Right hindlimb (tissue), 1 donor: ENCODE results near the gene NCLN.
"Not testable (repeated sequence)": the region's sequence is repeated elsewhere in the genome, so short reads cannot be mapped to it uniquely, and the experiment has no call there.

ENCODE experiments used
- DNase-seq: peaks from one replicate; pipeline ENCODE4 v3.0.0-alpha.2; 2018

Gene NCLN

DNA sequence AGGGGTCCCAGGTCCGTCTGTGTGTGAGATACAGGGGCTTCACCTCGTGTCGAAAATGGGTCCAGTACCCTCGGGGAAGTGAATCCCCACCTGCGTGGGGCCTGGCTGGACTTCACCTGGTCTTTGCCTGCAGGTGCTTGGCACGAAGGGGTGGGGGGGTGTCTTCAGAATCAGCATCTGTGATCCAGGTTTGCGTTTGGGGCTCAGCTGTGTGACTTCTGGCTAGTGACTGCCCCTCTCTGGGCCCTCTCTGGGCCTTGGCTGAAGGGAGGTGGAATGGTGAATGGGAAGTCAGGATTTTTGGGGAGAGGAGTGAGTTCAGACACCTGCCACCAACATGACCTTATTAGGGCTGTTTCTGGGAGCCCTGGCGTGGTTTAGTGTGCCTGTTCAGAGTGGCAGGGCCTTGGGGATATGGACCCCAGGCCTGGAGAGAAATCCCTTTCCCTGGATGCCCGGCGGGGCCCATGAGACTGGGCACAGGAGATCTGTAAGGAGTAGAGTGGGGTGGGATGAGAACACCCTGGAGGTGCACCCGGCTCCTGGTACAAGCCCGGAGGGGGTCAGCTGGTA lies 41.4 kb downstream of the NCLN start:
- DNase-seq, result no peak

DNA sequence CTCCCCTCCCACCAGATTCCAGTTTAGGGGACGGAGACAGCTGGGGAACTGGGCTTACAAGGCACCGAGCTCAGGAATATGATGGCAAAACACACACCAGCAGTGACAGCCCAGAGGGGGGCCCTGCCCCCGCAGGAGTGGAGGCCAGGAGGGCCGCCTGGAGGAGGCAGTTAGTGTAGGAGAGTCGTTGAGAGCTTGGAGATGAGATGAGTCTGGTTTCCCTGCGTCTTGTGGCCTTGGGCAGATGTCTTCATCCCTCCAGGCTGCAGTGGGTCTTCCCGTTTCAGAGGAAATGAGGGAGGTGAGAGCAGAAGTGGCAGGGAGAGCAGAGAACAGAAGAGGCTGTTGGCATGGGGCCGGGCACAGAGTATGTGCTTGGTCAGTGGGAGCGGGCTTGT lies 43.6 kb downstream of the NCLN start:
- DNase-seq, result no peak

DNA sequence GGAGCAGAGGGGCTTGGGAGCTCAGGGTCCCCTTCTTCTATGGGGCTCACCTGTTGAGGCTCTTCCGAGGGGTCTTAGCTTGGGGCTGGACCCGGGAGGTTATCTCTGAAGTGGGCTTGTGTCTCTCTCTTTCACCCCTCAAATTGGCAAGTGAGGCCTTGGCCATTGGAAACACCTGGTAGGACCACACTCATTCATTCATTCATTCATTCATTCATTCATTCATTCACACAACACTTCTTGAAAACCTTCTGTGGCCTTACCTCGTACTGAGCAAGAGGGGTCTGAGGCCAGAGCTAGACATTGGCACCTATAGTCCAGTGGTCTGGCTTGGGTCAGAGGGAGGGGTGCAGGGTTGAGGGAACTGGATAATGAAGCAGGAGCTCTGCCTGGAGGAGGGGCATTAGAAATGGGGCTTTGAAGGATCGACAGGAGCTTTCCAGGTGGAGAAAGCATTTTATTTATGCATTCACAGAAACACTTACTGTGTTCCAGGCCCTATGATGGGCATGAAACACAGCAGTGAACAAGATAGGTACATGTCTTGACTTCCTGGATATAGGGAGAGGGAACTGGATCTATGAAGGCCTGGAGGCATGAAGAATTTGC lies 44.3 kb downstream of the NCLN start:
- no peak for DNase-seq

DNA sequence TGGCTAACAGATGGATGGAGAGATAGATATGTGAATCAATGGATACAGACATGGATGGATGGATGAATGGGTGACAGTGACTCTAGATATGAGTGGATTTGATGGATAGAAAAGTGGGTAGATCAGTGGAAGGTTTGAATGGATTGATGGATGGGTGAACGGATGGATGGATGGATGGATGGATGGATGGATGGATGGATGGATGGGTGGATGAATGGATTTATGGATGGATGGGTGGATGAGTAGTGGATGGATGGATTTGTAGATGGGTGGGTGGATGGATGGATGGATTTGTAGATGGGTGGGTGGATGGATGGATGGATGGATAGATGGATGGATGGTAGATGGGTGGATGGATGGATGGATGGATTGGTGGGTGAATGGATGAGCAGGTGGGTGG lies 45.6 kb downstream of the NCLN start:
- no peak for DNase-seq

DNA sequence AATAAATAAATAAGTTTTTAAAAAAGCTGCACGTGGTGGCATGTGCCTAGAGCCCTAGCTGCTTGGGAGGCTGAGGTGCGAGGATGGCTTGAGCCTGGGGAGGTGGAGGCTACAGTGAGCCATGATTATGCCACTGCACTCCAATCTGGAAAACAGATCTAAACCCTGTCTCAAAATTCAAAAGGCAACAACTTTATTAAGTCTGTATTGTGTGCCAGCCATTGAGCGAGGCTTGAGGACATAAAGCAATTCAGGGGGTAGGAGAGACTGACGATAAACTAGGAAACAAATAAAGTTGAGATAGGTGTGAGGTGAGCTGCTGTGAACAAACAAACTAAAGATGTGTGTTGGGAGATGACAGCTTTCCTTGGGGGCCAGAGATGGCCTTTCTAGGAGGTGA lies 47.4 kb downstream of the NCLN start:
- no peak for DNase-seq

DNA sequence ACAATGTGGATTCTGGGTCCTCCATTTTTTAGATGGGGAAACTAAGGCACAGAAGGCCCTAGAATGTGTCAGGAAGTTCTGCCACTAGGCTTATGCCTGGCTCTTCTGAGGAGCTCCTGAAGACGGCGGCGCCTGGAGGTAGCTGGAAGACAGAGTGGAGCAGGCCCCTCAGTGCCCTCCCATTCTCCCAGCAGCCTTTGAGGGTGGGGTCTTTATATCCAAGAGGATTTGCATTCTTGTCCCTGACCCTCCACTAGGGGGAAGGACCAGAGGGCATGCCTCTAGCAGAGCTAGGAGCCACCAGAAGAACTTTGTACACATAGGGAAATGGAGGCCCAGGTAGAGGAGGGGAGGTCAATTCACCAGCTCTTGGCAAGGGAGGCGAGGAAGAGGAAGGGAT lies 48.1 kb downstream of the NCLN start:
- DNase-seq, result no peak

DNA sequence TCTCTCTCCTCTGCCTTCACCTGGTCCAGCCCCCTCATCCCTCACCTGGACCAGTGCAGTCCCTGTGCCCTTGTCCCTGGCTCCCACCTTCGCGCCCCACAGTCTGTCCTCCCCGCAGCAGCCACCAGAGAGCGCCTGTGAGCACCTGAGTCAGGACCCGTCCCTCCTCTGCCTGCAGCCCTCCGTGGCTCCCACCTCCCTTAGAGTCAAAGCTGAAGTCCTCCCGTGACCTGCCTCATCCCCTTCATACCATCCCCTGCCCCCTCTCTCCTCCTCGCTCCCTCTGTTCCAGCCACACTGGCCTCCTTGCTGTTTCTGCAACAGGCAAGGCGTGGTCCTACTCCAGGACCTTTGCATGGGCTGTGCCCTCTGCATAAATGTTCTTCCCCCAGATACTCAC lies 49.1 kb downstream of the NCLN start:
- DNase-seq, result no peak

DNA sequence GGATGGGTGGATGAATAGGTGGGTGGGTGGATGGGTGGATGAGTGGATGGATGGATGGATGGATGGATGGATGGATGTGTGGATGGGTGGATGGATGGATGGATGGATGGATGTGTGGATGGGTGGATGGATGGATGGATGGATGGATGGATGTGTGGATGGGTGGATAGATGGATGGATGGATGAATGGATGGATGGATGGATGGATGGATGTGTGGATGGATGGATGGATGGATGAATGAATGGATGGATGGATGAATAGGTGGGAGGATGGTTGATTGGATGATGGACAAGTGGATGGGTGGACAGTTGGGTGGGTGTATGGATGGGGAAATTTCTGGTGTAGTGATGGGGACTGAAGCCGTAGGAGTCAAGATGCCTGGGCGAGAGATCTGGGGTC lies 49.9 kb downstream of the NCLN start:
- not testable (repeated sequence) for DNase-seq

DNA sequence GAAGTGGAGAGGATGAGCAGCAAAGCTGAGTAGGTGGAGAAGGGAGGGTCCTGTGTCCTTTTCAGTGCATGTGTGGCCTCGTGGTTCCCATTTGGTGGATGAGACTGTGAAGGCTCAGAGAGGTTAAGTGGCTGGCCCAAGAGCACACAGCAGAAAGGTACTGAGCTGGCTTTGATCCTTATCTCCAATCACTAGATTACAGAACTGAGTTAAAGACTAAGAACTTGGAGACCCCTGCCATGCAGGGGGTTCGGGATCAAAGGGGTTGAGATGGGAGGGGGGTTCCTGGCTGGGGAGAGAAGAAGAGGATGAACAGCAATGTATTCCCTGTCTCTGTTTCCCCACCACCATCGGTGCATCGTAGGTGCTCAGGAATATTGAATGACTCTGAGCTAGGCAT lies 50.5 kb downstream of the NCLN start:
- DNase-seq, result no peak

DNA sequence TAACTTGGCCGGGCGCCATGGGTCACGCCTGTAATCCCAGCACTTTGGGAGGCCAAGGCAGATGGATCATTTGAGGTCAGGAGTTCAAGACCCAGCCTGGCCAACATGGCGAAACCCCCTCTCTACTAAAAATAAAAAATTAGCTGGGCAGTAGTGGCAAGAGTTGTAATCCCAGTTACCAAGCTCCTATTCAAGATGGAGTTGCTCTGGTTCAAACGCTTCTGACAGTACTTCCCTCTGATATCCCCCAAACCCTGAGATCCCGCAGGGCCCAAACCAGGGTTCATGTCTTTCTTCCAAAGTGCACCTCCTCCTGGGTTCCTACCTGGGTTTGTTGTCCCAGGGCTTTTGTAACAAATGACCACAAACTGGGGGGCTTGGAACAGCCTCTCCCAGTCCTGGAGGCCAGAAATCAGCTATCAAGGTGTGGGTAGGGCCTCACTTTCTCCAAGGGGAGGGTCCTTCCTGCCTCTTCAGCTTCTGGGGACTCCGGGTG lies 52.4 kb downstream of the NCLN start:
- no peak for DNase-seq

DNA sequence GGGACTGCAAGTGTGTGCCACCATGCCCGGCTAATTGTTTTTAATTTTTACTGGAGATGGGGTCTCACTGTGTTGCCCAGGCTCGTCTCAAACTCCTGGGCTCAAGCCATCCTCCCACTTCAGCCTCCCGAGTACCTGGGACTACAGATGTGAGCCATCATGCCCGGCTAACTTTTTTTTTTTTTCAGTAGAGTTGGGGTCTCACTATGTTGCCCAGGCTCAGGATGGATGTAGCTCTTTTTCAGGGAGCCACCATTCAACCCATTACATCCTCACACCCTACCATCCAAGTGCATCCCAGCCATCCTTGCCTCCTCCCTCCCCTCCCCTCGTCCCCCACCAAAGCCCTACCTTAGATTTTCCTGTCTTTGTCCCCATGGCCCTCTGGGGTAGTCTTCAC lies 53.6 kb downstream of the NCLN start:
- no peak for DNase-seq

DNA sequence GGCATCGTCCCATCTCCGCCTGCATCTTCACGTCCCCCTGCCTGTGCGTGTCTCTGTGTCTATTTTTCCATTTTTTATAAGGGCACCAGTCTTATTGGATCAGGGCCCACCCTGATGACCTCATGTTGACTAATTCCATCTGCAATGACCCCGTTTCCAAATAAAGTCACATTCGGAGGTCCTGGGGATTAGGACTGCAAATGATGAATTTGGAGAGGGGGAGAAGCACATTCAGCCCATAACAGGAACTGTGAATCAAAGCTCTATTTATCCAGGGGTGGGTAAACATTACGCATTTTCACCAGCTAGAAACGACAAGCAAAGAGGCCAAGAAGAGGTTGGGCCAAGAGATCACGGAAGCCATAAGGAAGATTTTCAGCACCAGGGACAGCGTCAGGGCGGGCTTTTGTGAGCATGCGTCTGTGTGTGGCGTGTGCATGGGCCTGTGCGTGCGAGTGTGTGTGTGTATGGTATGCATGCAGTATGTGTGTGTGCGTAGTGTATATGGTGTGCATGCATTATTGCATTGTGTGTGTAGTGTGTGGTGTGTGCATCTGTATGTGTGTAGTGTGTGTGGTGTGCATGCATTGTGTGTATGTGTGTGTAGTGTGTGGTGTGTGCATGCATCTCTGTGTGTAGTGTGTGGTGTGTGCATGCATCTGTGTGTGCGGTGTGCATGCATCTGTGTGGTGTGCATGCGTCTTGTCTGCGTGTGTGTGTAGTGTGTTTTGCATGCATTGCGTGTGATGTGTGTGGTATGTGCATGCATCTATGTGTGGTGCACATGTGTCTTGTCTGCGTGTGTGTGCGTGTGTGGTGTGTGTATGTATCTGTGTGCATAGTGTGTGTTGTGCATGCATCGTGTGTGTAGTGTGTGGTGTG lies 58.3 kb downstream of the NCLN start:
- DNase-seq, result peak; percentile 57

DNA sequence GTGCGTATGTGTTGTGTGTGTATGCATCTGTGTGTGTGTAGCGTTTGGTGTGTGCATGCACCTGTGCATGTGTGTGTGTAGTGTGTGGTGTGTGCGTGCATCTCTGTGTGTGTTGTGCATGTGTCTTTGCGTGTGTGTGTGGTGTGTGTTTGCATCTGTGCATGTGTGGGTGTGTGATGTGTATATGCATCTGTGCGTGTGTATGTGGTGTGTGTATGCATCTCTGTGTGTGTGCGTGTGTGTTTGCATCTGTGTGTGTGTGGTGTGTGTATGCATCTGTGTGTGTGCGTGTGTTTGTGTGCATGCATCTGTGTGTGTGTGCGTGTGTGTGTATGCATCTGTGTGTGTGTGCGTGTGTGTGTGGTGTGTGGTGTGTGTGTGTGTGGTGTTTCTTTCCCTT lies 59.3 kb downstream of the NCLN start:
- DNase-seq, result no peak

DNA sequence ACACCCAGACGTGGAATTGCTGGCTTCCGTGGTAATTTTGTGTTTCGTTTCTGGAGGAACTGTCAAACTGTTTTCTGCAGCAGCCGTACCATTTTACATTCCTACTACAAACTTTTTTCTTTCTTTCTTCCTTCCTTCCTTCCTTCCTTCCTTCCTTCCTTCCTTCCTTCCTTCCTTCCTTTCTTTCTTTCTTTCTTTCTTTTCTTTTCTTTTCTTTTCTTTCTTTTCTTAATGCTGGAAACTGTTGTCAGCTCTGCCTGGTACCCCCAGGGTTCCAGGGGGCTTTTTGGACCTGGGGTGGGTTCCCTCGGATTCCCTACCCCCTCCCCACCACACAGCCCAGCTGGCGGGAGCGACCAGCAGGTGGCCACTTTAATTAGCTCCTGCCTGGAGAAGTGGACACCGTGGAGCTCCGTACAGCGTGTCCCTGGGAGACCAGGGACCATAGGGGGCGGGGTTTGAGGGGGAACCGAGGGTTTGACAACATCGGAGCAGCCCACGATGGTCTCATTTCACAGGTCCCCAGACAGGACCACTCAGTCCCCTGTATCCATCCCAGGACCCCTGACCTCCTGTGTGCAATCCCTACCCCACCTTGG lies 63.1 kb downstream of the NCLN start:
- DNase-seq, result no peak

DNA sequence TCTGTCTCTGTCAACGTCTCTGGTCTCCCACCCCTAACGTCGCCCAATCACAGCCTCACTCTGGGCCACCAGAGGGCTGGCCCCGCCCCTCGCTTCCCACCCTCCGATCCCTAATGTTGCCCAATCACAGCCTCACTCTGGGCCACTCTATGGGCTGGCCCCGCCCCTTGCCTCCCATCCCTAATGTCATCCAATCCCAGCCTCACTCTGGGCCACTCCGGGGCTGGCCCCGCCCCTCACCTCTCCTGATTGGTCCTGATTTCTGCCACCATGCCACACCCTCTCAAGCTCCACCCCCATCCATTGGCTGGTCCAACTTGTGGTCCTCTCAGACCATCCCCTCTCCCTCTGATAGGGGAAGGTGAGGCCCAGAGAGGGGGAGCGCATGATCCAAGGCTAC lies 63.7 kb downstream of the NCLN start:
- no peak for DNase-seq

DNA sequence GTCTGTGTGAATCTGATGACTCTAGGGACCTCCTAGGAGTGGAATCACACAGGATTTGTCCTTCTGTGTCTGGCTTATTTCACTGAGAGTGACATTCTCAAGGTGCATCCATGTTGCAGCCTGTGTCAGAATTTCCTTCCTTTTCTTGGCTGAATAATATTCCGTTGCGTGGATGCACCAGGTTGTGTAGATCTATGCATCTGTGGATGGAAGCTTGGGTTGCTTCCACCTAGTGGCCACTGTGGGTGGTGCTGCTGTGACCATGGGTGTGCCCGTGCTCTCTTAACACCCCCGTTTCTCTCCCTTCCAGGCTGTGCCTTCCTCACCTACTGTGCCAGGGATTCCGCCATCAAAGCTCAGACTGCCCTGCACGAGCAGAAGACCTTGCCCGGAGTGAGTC lies 64.9 kb downstream of the NCLN start:
- no peak for DNase-seq

DNA sequence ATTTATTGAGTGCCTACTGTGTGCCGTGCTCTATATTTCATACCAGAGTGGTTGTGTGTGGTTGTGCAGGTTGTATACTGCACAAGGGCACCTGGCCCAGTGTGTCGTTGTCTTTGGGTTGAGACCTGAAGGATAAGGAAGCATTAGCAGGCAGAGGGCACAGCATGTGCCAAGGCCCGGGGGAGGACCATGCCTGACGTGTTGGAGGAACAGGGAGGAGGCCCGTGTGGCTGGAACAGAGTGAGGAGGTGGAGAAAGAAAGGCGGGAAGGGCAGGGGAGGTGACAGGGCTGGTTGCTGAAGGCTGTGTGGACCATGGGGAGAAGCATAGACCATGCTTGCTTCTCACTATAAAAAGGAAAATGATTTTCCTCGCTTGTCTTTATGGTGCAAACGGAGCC lies 65.5 kb downstream of the NCLN start:
- DNase-seq, result no peak

DNA sequence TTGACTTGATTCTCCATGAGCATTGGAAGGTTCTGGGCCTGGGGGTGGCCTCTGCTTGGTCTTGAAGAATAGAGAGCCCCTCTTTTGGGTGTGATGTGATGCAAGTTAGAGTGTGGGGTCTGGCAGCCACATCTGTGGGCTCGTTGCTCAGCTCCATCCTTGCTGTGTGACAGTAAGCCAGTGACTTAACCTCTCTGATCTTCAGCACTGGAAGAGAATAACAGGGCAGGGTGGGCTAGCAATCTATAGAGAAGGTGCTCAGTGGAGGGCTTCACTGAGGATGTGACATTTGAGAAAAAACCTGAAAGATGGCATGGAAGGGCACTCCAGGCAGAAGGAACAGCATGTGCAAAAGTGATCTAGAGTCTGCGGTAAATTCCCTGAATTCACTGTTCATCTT lies 66.9 kb downstream of the NCLN start:
- DNase-seq, result no peak

DNA sequence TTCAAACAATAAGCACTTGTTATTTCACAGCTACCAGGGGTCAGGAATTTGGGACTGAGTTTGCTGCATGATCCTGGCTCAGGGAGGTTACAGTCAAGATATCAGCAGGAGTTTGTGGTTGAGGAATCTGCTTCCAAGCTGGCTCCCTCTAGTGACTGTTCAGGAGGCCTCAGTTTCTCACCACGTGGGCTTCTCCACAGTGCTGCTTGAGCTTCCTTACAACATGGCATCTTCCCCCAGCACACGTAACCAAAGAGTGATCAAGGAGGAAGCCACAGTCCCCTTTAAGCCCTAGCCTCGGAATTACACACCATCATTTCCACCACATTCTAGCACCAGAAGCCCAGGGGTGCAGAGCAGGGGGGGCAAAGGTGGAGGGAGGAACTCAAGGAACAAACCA lies 67.5 kb downstream of the NCLN start:
- DNase-seq, result no peak

DNA sequence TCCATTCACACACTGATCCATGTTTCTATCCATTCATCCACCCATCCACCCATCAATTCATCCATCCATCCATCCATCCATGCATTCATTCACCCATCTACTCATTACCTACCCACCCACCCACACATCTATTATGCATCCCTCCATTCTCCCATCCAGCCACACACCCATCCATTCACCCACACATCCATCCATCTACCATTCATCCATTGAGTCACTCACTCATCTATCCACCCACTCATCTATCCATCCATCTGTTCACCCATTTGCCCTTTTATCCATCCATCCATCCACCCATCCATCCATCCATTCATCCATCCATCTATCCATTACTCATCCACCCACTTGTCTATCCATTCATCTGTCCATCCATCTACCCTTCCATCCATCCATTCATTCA lies 68.8 kb downstream of the NCLN start:
- DNase-seq, result no peak

DNA sequence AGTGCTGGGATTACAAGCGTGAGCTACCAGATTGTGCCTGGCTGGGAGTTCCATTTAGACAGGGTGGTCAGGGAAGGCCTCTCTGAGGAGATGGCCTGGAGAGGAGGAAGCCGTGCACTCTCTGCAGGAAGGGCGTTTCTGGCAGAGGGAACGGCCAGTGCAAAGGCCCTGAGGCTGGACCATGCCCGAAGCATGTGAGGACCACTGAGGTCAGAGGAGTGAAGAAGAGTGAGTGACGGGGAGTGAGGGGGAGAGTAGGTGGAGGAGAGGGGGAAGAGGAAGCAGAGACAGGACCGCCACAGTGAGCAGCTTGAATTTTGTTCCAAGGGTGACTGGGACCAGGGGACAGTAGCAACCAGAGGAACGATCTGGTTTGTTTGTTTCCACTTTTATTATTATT lies 71.3 kb downstream of the NCLN start:
- DNase-seq, result no peak
